ENCODE measurements around the gene TRAPPC12. TPM values are rescaled to one million over a fixed set of nuclear protein-coding genes. Genes with fewer than 3 reads are reported as not detected.

TRAPPC12 gene
- total RNA-seq, 1 donor from 2014 or later: 89.7 TPM

GRCh38 chr2:3456125-3456524 is 76.6 kb downstream of the TRAPPC12 start:
- H3K36me3 Mint-ChIP-seq (ENCODE audit: unreplicated experiment): peaks cover 22% of the 10 kb centered on the region
- no peak for TF ChIP-seq CTCF (IDR thresholded peaks at IDR 0.05)
- H3K9me3 Mint-ChIP-seq (ENCODE audit: unreplicated experiment): no peaks in the 10 kb centered on the region
- no peak overlapping the region for H3K4me3 Mint-ChIP-seq (ENCODE audit: unreplicated experiment)
- H3K4me1 Mint-ChIP-seq (ENCODE audit: unreplicated experiment): no peaks in the 10 kb centered on the region
- no peaks in the 10 kb centered on the region for H3K27me3 Mint-ChIP-seq (ENCODE audit: unreplicated experiment)
- H3K27ac Mint-ChIP-seq (ENCODE audit: unreplicated experiment): no peak overlapping the region
- DNase-seq (ENCODE audit: extremely low spot score, unreplicated experiment): no peak

- H3K4me3 Mint-ChIP-seq (ENCODE audit: unreplicated experiment): no peak overlapping the region
- H3K27ac Mint-ChIP-seq (ENCODE audit: unreplicated experiment): no peak overlapping the region
- H3K36me3 Mint-ChIP-seq (ENCODE audit: unreplicated experiment): peaks cover 25% of the 10 kb centered on the region
- H3K27me3 Mint-ChIP-seq (ENCODE audit: unreplicated experiment): no peaks in the 10 kb centered on the region
- DNase-seq (ENCODE audit: extremely low spot score, unreplicated experiment): no peak
- no peaks in the 10 kb centered on the region for H3K4me1 Mint-ChIP-seq (ENCODE audit: unreplicated experiment)
- H3K9me3 Mint-ChIP-seq (ENCODE audit: unreplicated experiment): no peaks in the 10 kb centered on the region
- no peak for TF ChIP-seq CTCF (IDR thresholded peaks at IDR 0.05)
Observed at GRCh38 chr2:3457524-3458395, 78.3 kb downstream of the TRAPPC12 start.

DNA sequence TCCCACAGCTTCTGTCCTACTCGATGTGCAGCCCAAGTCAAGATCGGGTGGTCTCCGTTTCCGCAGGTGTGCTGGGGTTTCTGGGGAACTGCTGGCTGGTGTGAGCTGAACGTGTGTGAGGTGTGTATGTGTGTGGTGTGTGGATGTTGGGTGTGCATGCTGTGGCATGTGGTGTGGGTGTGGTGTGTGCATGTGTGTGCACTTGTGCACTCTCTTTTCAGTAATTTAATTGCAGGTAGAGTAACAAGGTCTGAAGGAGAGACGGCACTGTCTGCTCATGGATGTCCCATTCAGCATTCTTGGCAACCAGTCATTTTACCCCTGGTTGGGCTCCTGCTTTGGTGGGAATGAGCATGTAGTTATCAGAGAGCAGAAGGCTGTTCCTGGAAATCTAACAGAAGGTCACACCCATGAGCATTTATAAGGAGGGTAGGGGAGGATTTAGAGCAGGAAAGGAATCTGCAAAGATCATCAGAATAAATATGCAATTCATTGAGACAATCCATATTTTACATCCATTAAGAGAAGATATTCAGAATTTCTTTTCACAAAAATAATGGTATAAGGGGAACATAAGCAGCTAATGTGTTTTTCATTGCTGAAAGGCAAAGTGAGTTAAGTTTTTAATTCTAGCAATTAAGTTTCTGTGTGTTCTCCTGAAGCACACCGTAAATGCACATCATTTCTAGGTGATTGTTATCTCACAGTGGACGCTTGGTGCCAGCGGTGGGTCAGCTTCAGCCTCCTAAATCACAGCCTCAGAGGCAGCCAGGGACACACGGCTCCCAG is 79.1 kb downstream of the TRAPPC12 start:
- H3K4me1 Mint-ChIP-seq (ENCODE audit: unreplicated experiment): no peaks in the 10 kb centered on the region
- DNase-seq (ENCODE audit: extremely low spot score, unreplicated experiment): no peak
- H3K36me3 Mint-ChIP-seq (ENCODE audit: unreplicated experiment): peaks cover 21% of the 10 kb centered on the region
- H3K4me3 Mint-ChIP-seq (ENCODE audit: unreplicated experiment): no peak overlapping the region
- H3K27me3 Mint-ChIP-seq (ENCODE audit: unreplicated experiment): no peaks in the 10 kb centered on the region
- no peaks in the 10 kb centered on the region for H3K9me3 Mint-ChIP-seq (ENCODE audit: unreplicated experiment)
- H3K27ac Mint-ChIP-seq (ENCODE audit: unreplicated experiment): no peak overlapping the region
- TF ChIP-seq CTCF (IDR thresholded peaks at IDR 0.05): no peak

DNA sequence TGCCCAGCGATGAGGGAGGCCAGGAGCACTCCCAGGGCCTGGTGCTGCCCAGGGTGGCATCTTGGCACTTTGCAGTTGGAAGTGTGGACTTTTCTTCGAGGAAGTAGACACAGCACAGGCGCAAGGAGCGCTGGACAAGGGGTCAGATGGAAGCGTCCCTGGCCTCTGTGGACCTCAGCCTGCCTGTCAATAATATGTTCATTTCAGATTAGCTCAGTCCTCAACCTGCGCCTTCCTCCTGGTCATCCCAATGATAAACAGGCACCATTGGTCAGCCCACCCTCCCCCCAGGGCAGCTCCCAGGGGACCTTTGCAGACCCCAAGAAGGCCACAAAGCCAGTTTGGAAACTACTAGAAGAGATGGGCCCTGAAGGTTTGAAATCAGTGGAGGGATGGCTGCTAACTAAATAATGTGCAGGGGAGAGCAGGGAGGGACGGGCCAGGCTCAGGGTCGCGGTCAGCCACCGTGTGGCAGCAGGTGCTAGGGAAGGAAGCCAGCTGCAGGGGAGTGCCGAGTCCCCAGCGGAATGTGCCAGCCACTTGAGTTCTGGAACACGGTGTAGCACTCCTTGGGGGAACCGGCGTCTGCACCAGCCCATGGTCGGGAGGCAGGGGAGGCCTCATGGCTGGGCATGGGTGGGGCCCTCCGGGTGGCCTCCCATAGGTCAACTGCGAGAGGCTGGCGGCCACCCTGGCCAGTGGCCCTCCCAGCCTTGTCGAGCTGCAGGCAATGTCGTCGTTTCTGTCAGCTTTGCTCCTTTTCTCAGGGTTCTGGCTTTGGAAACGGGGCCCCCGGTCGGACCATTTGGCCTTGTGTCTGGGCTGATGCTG is 79.9 kb downstream of the TRAPPC12 start:
- Mint-ChIP-seq H3K27ac (ENCODE audit: unreplicated experiment) (no peak overlapping the region), H3K27me3 (ENCODE audit: unreplicated experiment) (no peaks in the 10 kb centered on the region), H3K4me1 (ENCODE audit: unreplicated experiment) (no peaks in the 10 kb centered on the region), H3K36me3 (ENCODE audit: unreplicated experiment) (peaks cover 24% of the 10 kb centered on the region), H3K9me3 (ENCODE audit: unreplicated experiment) (no peaks in the 10 kb centered on the region), H3K4me3 (ENCODE audit: unreplicated experiment) (no peak overlapping the region)
- TF ChIP-seq CTCF (IDR thresholded peaks at IDR 0.05): no peak
- no peak for DNase-seq (ENCODE audit: extremely low spot score, unreplicated experiment)

Data from osteocyte (in vitro differentiated cells).